CD4-positive, alpha-beta T cell treated with Interleukin-15 for 4 hours (primary cell): Measurements from ENCODE around the gene ZMYND15.

Experiments
- DNase-seq: peaks from one replicate; pipeline ENCODE4 v3.0.0-alpha.2; 2020; ENCODE audit warnings: low spot score

The ZMYND15 gene

GRCh38 chr17:4788159-4788806 lies 48.6 kb downstream of the ZMYND15 start:
- no peak for DNase-seq

- no peak for DNase-seq
Measured at GRCh38 chr17:4788807-4789700, 49.4 kb downstream of the ZMYND15 start, which contains the start of gene GLTPD2. GLTPD2 (plus strand) TSS chr17:4788964; CDS start chr17:4789012, 48 bp downstream.

- no peak for DNase-seq
Measured at GRCh38 chr17:4789701-4789950, 50.0 kb downstream of the ZMYND15 start.

GRCh38 chr17:4789951-4790704 lies 50.5 kb downstream of the ZMYND15 start:
- DNase-seq: peak; percentile 80

- no peak for DNase-seq
Measured at GRCh38 chr17:4790705-4791088, 51.1 kb downstream of the ZMYND15 start.

GRCh38 chr17:4795168-4795567 lies 55.5 kb downstream of the ZMYND15 start:
- no peak for DNase-seq
